Right ventricle myocardium inferior (tissue), 1 donor: ENCODE results near the gene RYR2. TPM values are rescaled to one million over a fixed set of nuclear protein-coding genes. Genes with fewer than 3 reads are reported as not detected.
A peak's percentile ranks its signal among the peaks of the same experiment; 100 is the strongest.

ENCODE experiments used
- ATAC-seq: fragments of 200-7000 bp; cut with Tn5 transposase; one replicate; pipeline ENCODE4 v1.9.1; 2020; ENCODE audit warnings: mild to moderate bottlenecking, moderate library complexity
- DNase-seq: peaks from one replicate; pipeline ENCODE4 v3.0.0; 2021; ENCODE audit errors: missing footprints
- intact Hi-C: fragments of 100-400 bp; cut with DNase I; formaldehyde crosslinking; loops from one replicate; pipeline ENCODE4 v1.11.0; 2022
- total RNA-seq: library from RNA; stranded (reverse); fragmentation: NEBNext Ultra II Directional; extraction: Animal tissue kit (Norgen Biotek cat#: 25700); gene quantifications from one replicate; pipeline ENCODE4 v1.2.1, GENCODE V29; 2021
- donor health status: DM: no; HTN: yes; CAD: no; lungs with severe emphysema.

The RYR2 gene
- total RNA-seq, 1 donor from 2014 or later, result 694 TPM

- ATAC-seq (no peak), DNase-seq (no peak)
- intact Hi-C loops, result no loop called here
Observed at GRCh38 chr1:237756304-237756967, 714.5 kb downstream of the RYR2 start.

DNA sequence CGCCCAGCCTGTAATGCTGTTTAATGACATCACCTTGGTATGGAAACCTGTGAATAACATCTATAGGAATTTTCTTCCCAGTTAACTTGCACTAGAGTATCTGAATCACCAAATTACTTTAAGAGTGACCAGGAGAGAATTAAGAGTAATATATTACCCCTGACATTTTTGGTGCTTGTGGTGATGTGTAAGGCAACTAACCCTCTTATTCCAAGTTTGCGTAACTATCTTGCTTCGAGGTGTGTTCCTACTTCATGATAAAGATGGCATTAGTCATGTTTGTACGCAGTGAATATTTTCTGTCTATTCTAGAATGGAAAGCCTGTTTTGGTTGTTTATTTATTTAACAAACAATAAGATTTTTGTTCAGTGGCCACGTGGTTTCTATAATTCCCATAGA lies 717.4 kb downstream of the RYR2 start:
- ATAC-seq (no peak), DNase-seq (no peak)
- intact Hi-C loops, result no loop called here

GRCh38 chr1:237760951-237761350 lies 719.0 kb downstream of the RYR2 start:
- ATAC-seq, result no peak
- intact Hi-C loops, result no loop called here
- DNase-seq, result no peak

DNA sequence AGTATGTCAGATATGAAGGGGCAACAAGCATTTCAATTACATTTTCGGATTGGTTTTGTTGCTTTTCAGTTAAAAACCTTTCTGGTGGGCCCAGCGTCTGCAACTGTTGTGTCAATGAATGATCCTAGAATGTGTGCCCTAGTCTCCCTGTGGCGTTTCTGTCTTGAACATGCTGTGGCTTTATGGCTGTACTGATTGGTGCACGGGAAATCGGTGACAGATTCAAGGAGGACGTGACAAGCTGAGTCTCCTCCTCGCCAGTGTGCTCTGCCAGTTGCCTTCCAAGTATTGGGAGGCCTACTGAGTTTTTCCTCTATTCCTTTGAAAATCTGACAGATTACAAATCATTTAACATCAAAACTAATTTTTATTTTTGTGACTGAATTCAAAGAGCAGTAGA lies 721.2 kb downstream of the RYR2 start:
- ATAC-seq, result no peak
- intact Hi-C loops, result no loop called here
- no peak for DNase-seq

- ATAC-seq (no peak), DNase-seq (no peak)
- intact Hi-C loops, result no loop called here
Observed at GRCh38 chr1:237763751-237764150, 721.8 kb downstream of the RYR2 start.

GRCh38 chr1:237769916-237770315 lies 727.9 kb downstream of the RYR2 start:
- ATAC-seq (no peak), DNase-seq (no peak)
- intact Hi-C loops, result no loop called here

GRCh38 chr1:237772009-237772408 lies 730.0 kb downstream of the RYR2 start:
- no peak for DNase-seq
- ATAC-seq, result no peak
- intact Hi-C loops, result no loop called here

DNA sequence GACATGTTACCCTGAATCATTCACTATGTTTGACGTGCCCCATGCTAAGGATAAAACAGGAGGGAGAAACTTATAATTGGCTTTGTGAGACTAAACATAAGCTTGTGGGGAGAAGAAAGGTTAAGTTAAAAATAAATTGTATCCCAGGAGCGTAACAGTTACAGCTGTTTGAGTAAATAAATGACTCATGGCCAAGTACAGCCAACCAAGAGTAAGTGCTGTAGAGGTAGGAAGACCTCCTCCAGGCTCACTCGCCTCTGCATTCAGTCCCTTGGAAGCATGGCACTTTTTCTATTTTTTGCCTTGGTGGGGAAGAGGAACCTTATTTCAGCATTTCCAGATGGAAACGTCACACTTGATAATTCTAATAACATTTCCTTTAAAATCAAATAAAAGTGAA lies 732.3 kb downstream of the RYR2 start:
- DNase-seq (no peak), ATAC-seq (peak; percentile 50)
- intact Hi-C loops, result no loop called here

DNA sequence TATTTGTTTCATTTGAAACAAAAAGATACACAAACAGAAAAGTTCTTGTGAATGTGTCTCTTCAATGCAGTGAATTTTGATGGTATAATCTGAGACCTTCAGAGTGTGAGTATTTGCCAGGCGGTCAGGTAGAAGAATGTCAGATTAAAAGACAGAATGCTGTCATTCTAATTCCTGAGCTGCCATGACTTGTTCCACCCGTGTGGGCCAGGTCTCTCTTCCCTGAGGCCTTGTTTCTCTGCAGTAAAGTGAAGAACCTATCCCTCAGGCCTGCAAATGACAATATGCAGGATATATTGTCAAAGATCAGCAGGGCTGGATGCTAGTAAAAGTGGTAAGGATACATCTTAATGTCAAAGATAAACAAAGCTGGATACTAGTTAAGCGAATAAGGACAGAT lies 737.4 kb downstream of the RYR2 start:
- intact Hi-C loops, result no loop called here

GRCh38 chr1:237786066-237786719 lies 744.2 kb downstream of the RYR2 start:
- no peak for ATAC-seq
- intact Hi-C loops, result no loop called here

More for the DNA sequence above, 737.4 kb downstream of the RYR2 start:
- DNase-seq, result no peak
- no peak for ATAC-seq

GRCh38 chr1:237788069-237788468 lies 746.1 kb downstream of the RYR2 start:
- intact Hi-C loops, result no loop called here
- DNase-seq, result no peak
- no peak for ATAC-seq

More at GRCh38 chr1:237786066-237786719, 744.2 kb downstream of the RYR2 start:
- DNase-seq, result no peak

DNA sequence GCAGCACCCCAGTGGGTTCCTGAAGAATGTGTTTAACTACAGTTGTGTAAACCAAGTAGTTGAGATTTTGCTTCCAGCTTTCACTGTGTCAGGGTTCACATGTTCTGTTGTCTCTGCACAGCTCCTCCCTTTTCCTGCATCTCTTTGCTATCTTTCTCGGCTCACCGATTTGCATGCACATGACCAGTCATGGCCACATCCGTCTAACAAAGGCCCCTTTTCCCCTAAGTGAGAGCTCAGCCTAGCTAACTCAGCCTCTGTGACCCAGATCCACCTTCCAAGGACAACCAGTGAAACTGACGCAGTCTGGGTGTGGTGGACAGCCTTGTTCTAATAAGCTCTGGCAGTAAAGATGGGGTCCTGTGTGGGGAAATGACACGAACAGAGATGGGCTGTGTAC lies 747.6 kb downstream of the RYR2 start:
- ATAC-seq (peak; percentile 20), DNase-seq (no peak)
- intact Hi-C loops, result no loop called here

- intact Hi-C loops, result no loop called here
- no peak for ATAC-seq
- no peak for DNase-seq
Observed at GRCh38 chr1:237791592-237791991, 749.6 kb downstream of the RYR2 start.

GRCh38 chr1:237792149-237792548 lies 750.2 kb downstream of the RYR2 start:
- intact Hi-C loops, result no loop called here
- DNase-seq (no peak), ATAC-seq (no peak)

- no peak for DNase-seq
- no peak for ATAC-seq
- intact Hi-C loops, result no loop called here
Observed at GRCh38 chr1:237792726-237793125, 750.7 kb downstream of the RYR2 start.

DNA sequence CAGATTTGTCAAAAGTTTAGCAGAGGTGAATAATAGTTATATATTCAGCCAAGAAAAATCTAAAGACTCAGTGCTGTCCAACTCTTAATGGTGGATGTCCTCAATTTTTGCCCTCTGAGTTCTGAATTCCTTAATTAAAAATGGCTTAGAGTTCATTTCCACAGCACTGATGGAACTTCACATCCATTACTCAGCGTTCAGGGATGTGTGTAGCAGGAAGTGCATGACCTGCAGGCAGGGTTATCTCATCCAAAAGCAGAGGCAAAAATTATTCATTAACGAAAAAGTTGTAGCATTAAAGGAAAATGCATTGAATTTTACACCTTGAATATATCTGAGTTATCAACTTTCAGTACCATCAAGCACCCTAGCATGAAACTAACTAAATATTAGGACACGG lies 752.1 kb downstream of the RYR2 start:
- DNase-seq, result no peak
- intact Hi-C loops, result no loop called here

GRCh38 chr1:237795558-237795957 lies 753.6 kb downstream of the RYR2 start:
- intact Hi-C loops, result no loop called here

More for the DNA sequence above, 752.1 kb downstream of the RYR2 start:
- ATAC-seq, result no peak

GRCh38 chr1:237799762-237800474 lies 757.9 kb downstream of the RYR2 start:
- DNase-seq, result peak; percentile 64
- peak; percentile 61 for ATAC-seq
- intact Hi-C loops, result no loop called here

More at GRCh38 chr1:237795558-237795957, 753.6 kb downstream of the RYR2 start:
- DNase-seq, result peak; percentile 65
- ATAC-seq, result no peak

GRCh38 chr1:237804516-237804915 lies 762.5 kb downstream of the RYR2 start:
- intact Hi-C loops, result no loop called here
- DNase-seq, result no peak

GRCh38 chr1:237809099-237809498 lies 767.1 kb downstream of the RYR2 start:
- ATAC-seq (no peak), DNase-seq (no peak)
- intact Hi-C loops, result no loop called here

More at GRCh38 chr1:237804516-237804915, 762.5 kb downstream of the RYR2 start:
- no peak for ATAC-seq
